Right lobe of liver (tissue), 6 donors: ENCODE measurements around the gene AP1M2. TPM values are rescaled to one million over a fixed set of nuclear protein-coding genes. Genes with fewer than 3 reads are reported as not detected.

Experiments used
- ATAC-seq, 4 donors: fragments of 200-7000 bp; cut with Tn5 transposase; one replicate each; pipeline ENCODE4 v1.9.1; 2020; ENCODE audit warnings: mild to moderate bottlenecking in 4 of 4, moderate library complexity in 4 of 4
- DNase-seq, 3 donors: peaks; one replicate each; pipeline ENCODE4 v3.0.0-alpha.2; 2020
- H3K27ac ChIP-seq, 3 donors: fragments of 200-600 bp; one replicate each; pipeline ENCODE4 v1.8.0; 2022
- H3K27me3 ChIP-seq, 2 donors: fragments of 200-600 bp; one replicate each; pipeline ENCODE4 v1.8.0; 2022
- H3K36me3 ChIP-seq, 4 donors: fragments of 200-600 bp; sonication (generic) in 1 of 4; one replicate each; pipeline versions ENCODE4 v1.5.1 to v1.8.0; 2017 to 2022; ENCODE audit warnings: control low read depth in 1 of 4
- H3K4me1 ChIP-seq, 4 donors: fragments of 200-600 bp; sonication (generic) in 1 of 4; one replicate each; pipeline versions ENCODE4 v1.5.1 to v1.8.0; 2017 to 2022; ENCODE audit warnings: control low read depth in 1 of 4
- H3K4me3 ChIP-seq, 3 donors: fragments of 200-600 bp; one replicate each; pipeline ENCODE4 v1.8.0; 2022
- H3K9me3 ChIP-seq, 4 donors: fragments of 200-600 bp; sonication (generic) in 1 of 4; one replicate each; pipeline versions ENCODE4 v1.5.1 to v1.8.0; 2017 to 2022; ENCODE audit warnings: control low read depth in 1 of 4
- CTCF ChIP-seq, 4 donors: fragments of 200-600 bp in 3 of 4; fragments of 450-650 bp in 1 of 4; IDR thresholded peaks; one replicate each; pipeline versions ENCODE4 v1.5.1 to v1.8.0; 2016 to 2022; ENCODE audit warnings: antibody characterized with exemption in 4 of 4, mild to moderate bottlenecking in 2 of 4
- POLR2A ChIP-seq: fragments of 450-650 bp; IDR thresholded peaks from one replicate; pipeline ENCODE4 v1.6.1; 2017; ENCODE audit warnings: antibody characterized with exemption, mild to moderate bottlenecking
- whole genome bisulfite sequencing: methylation state at CpG from one replicate; pipeline ENCODE4 v1.1.6; 2018; ENCODE audit warnings: low coverage, low lambda C conversion rate; ENCODE audit not compliant: insufficient coverage; ENCODE audit errors: missing lambda C conversion rate; 5-methylcytosine and 5-hydroxymethylcytosine counted together
- intact Hi-C, 2 donors: fragments of 100-400 bp; cut with DNase I; formaldehyde crosslinking; loops; one replicate each; pipeline versions ENCODE4 v1.11.2 to v1.14.1; 2022
- total RNA-seq, 6 experiments: library from RNA; depleted of rRNA in 2 of 6; stranded (reverse); fragments of >200 nt in 2 of 6; fragmentation: NEBNext Ultra II Directional in 3 of 6; extraction: Animal tissue kit (Norgen Biotek cat#: 25700) in 3 of 6; gene quantifications; one replicate each; pipeline versions ENCODE4 v1.1.0 to v1.2.4, GENCODE V29; 2016 to 2023
- donor health status: DM: no; HTN: yes; CAD: no.
- donor health status: DM: no; HTN: no; CAD: no.
- donor health status: DM: no; HTN: no; CAD: no.
- donor health status: DM: no; HTN: yes; CAD: no.
- donor health status: DM: no; HTN: yes; CAD: no.

The AP1M2 gene
- total RNA-seq, 6 experiments from 2014 or later: 0.35 to 2.5 (median 0.75) TPM

- DNase-seq (peak; percentile 59 to 73 (median 64)), ATAC-seq (peak in 1 of 4 donors; percentile 0)
- Histone ChIP-seq H3K36me3 (no peaks in the 10 kb centered on the region), H3K9me3 (no peaks in the 10 kb centered on the region), H3K4me1 (peaks cover 0 to 11% (median 3%) of the 10 kb centered on the region in 4 donors), H3K4me3 (peak overlapping the region; percentile 57 to 80 (median 66)), H3K27ac (peak overlapping the region; percentile 36 to 69 (median 57)), H3K27me3 (no peaks in the 10 kb centered on the region)
- intact Hi-C loops: no loop called here
- TF ChIP-seq POLR2A: no peak
- TF ChIP-seq CTCF (IDR thresholded peaks at IDR 0.05): no peak
- WGBS: 4% methylated on average over 11 of the region's 58 CpGs
Measured at GRCh38 chr19:10568062-10568825, 18.9 kb downstream of the AP1M2 start.

DNA sequence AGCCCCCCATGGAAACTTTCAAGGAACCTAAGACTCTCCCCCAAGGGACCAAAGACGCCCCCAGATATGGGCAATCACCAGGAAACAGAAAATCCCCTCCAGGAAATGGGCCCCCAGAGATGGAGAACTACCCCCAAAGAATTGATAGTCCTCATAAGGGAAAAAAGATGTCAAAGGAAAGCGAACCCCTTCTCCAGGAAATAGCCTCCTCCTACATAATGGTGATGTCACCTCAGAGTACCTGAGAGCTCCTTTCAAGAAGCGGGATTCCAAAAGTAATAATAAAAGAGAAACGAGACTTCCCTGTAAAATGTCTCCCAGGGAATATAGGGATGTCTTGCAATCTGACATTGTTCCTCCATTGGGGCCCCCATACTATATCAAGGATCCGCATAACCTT lies 19.5 kb downstream of the AP1M2 start:
- 24% methylated on average over 4 of the region's 5 CpGs for WGBS

GRCh38 chr19:10566658-10567410 lies 20.3 kb downstream of the AP1M2 start:
- intact Hi-C loops: no loop called here
- Histone ChIP-seq H3K36me3 (peaks cover 0 to 3% (median 0%) of the 10 kb centered on the region in 4 donors), H3K4me1 (peaks cover 0 to 11% (median 3%) of the 10 kb centered on the region in 4 donors), H3K27me3 (no peaks in the 10 kb centered on the region), H3K4me3 (peak overlapping the region in 2 of 3 donors; percentile 88 to 91), H3K9me3 (no peaks in the 10 kb centered on the region), H3K27ac (peak overlapping the region; percentile 47 to 58 (median 58))
- TF ChIP-seq CTCF (IDR thresholded peaks at IDR 0.05) (no peak), POLR2A (no peak)
- 14% methylated on average over 9 of the region's 19 CpGs for WGBS
- no peak for DNase-seq
- no peak for ATAC-seq

More for the DNA sequence above, 19.5 kb downstream of the AP1M2 start:
- peak overlapping the region in 1 of 3 donors; percentile 69 for H3K27ac ChIP-seq
- ATAC-seq (no peak), DNase-seq (no peak)
- peaks cover 0 to 11% (median 3%) of the 10 kb centered on the region in 4 donors for H3K4me1 ChIP-seq
- TF ChIP-seq POLR2A (no peak), CTCF (IDR thresholded peaks at IDR 0.05) (no peak)
- no peaks in the 10 kb centered on the region for H3K27me3 ChIP-seq
- peak overlapping the region; percentile 57 to 80 (median 66) for H3K4me3 ChIP-seq
- H3K9me3 ChIP-seq: no peaks in the 10 kb centered on the region
- peaks cover 0 to 1% (median 0%) of the 10 kb centered on the region in 4 donors for H3K36me3 ChIP-seq
- intact Hi-C loops: no loop called here

DNA sequence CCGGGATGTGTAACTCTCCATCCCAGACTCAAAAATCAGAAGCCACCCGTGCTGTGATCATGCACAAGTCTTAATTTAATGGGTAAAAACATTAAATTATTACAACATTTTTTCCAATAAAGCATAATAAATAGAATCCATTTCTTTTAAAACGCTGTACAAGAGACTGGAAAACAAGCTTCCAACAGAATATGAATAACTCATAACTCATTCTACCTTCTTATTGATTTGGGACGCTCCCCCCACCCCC lies 20.8 kb downstream of the AP1M2 start:
- Histone ChIP-seq H3K9me3 (no peaks in the 10 kb centered on the region), H3K4me1 (peaks cover 0 to 11% (median 3%) of the 10 kb centered on the region in 4 donors), H3K27me3 (no peaks in the 10 kb centered on the region), H3K27ac (peak overlapping the region; percentile 47 to 58 (median 58)), H3K4me3 (peak overlapping the region; percentile 67 to 91 (median 88)), H3K36me3 (peaks cover 0 to 3% (median 0%) of the 10 kb centered on the region in 4 donors)
- ATAC-seq (no peak), DNase-seq (no peak)
- WGBS: 3% methylated on average over 4 of the region's 4 CpGs
- no peak for TF ChIP-seq POLR2A
- TF ChIP-seq CTCF (IDR thresholded peaks at IDR 0.05): no peak
- intact Hi-C loops: no loop called here
